ENCODE measurements around the gene ASPHD2. TPM values are rescaled to one million over a fixed set of nuclear protein-coding genes. Genes with fewer than 3 reads are reported as not detected.

ASPHD2 gene
- total RNA-seq, 1 donor from 2014 or later = 10.6 TPM

- no peak for TF ChIP-seq CTCF (IDR thresholded peaks at IDR 0.05; ENCODE audit: insufficient read depth, low read length, poor library complexity, severe bottlenecking)
- no peak for DNase-seq (ENCODE audit: low read depth)
- Histone ChIP-seq H3K27me3 (ENCODE audit: control insufficient read depth, insufficient read depth, low read length) (no peaks in the 10 kb centered on the region), H3K4me3 (ENCODE audit: low read depth, low read length) (no peak overlapping the region), H3K36me3 (ENCODE audit: control insufficient read depth, insufficient read depth, low read length) (no peaks in the 10 kb centered on the region)
Measured at GRCh38 chr22:26418620-26419019, 10.4 kb upstream of the ASPHD2 start.

- TF ChIP-seq CTCF (IDR thresholded peaks at IDR 0.05; ENCODE audit: insufficient read depth, low read length, poor library complexity, severe bottlenecking) = no peak
- no peak overlapping the region for H3K4me3 ChIP-seq (ENCODE audit: low read depth, low read length)
- DNase-seq (ENCODE audit: low read depth) = no peak
- H3K36me3 ChIP-seq (ENCODE audit: control insufficient read depth, insufficient read depth, low read length) = no peaks in the 10 kb centered on the region
- no peaks in the 10 kb centered on the region for H3K27me3 ChIP-seq (ENCODE audit: control insufficient read depth, insufficient read depth, low read length)
Measured at GRCh38 chr22:26426924-26427323, 2.1 kb upstream of the ASPHD2 start.

DNA sequence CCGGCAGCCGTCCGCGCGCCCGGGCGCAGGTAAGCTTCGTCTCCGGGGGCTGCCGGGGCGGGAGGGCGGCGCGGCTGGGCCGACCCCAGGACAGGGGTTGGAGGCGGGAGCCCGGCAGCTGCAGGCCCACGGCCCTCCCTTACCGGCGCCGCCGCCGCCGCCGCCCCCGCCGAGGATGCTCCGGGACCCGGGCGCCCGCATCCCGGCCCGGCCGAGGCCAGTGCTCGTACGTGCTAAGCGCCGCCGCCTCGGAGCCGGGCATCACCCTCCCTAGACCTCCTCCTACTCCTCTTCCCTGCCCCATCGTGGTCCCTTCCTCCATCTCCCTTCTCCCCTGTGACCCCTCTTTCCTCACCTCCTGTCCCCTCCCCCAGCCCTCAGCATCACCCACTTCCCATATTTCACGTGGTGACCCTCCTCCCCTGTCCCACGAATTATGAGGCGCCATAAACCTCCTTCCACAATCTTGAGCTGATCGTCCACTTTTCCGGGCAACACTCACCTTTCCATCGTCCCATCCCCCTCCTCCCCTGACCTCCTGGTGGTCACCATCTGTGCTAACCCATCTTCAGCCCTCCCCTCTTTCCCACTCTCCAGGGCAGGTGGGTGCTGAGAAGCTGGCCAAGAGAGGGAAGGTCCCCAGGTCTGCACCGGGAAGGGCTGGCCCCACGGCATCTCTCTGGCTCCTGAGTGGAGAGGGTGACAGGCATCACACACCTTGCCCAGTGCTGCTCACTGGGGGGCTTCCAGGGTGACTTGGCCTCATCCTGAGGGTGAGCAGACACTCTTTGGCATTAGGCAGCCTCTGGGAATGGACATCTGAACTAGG is 612 bp downstream of the ASPHD2 start:
- peak overlapping the region; percentile 53 for H3K4me3 ChIP-seq (ENCODE audit: low read depth, low read length)
- H3K27me3 ChIP-seq (ENCODE audit: control insufficient read depth, insufficient read depth, low read length) = no peaks in the 10 kb centered on the region
- no peaks in the 10 kb centered on the region for H3K36me3 ChIP-seq (ENCODE audit: control insufficient read depth, insufficient read depth, low read length)
- no peak for TF ChIP-seq CTCF (IDR thresholded peaks at IDR 0.05; ENCODE audit: insufficient read depth, low read length, poor library complexity, severe bottlenecking)
- no peak for DNase-seq (ENCODE audit: low read depth)

GRCh38 chr22:26430600-26430999 is 1.5 kb downstream of the ASPHD2 start:
- DNase-seq (ENCODE audit: low read depth) = no peak
- no peaks in the 10 kb centered on the region for H3K36me3 ChIP-seq (ENCODE audit: control insufficient read depth, insufficient read depth, low read length)
- no peaks in the 10 kb centered on the region for H3K27me3 ChIP-seq (ENCODE audit: control insufficient read depth, insufficient read depth, low read length)
- TF ChIP-seq CTCF (IDR thresholded peaks at IDR 0.05; ENCODE audit: insufficient read depth, low read length, poor library complexity, severe bottlenecking) = no peak
- no peak overlapping the region for H3K4me3 ChIP-seq (ENCODE audit: low read depth, low read length)

DNA sequence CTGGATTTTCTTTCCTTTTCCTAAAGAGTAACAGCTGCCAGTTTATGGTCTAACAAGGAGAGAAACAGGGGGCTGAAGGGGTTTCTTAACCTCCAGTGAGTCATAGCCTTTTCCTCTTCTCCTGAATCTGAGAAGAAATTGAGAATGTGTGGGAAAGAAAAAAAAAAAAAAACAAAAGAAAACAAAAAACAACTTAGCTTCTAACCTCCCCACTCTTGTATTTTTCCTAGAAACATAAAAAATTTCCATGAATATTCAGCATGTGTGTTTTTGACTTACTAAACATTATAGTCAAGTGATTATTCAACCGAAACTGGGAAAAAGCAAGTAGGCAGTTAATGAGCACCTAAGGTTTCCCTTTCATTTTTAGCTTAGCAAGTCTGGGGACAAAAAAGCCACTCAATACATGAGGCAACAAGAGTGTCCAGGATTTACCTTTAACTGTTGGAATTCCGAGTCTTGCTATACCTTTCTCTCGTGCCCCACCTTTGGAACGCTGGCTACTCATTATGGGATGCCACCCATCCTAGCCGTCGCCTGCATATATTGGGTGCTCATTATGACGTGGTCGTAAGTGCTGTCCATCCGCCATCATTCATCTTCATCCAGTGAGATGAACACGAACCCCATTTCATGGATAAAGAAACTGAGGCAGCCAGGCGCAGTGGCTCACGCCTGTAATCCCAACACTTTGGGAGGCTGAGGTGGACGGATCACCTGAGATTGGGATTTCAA is 2.4 kb downstream of the ASPHD2 start:
- no peaks in the 10 kb centered on the region for H3K36me3 ChIP-seq (ENCODE audit: control insufficient read depth, insufficient read depth, low read length)
- no peak overlapping the region for H3K4me3 ChIP-seq (ENCODE audit: low read depth, low read length)
- H3K27me3 ChIP-seq (ENCODE audit: control insufficient read depth, insufficient read depth, low read length) = no peaks in the 10 kb centered on the region
- DNase-seq (ENCODE audit: low read depth) = no peak
- TF ChIP-seq CTCF (IDR thresholded peaks at IDR 0.05; ENCODE audit: insufficient read depth, low read length, poor library complexity, severe bottlenecking) = no peak
